NCI-H1092 treated with DMSO at 0.1 percent for 48 hours (cell line): ENCODE measurements around the gene IFNK.

Source experiments
- DNase-seq: peaks from one replicate; lab custom pipeline; 2025; lab: John Stamatoyannopoulos, UW

The IFNK gene

GRCh38 chr9:27538647-27539046 is 14.6 kb downstream of the IFNK start:
- no peak for DNase-seq

- DNase-seq = no peak
Measured at GRCh38 chr9:27539479-27540441, 15.7 kb downstream of the IFNK start.

DNA sequence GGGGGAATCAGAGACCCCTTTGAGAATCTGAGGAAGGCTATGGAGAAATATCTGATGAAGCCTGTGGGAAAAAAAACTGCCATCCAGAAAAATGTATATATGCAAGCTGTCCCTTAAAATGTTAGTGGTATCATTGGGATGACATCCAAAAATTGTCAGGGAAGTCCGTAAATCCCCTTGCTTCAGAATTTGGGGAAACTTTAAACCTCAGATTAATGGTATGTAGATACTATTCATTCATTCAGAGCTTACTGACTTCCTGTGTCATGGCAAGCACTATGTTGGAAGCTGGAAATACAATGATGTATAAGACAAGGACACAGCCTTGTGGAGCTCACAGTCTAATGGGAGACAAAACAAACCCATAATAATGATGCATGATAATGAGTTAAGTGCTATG is 16.4 kb downstream of the IFNK start:
- DNase-seq = no peak

DNA sequence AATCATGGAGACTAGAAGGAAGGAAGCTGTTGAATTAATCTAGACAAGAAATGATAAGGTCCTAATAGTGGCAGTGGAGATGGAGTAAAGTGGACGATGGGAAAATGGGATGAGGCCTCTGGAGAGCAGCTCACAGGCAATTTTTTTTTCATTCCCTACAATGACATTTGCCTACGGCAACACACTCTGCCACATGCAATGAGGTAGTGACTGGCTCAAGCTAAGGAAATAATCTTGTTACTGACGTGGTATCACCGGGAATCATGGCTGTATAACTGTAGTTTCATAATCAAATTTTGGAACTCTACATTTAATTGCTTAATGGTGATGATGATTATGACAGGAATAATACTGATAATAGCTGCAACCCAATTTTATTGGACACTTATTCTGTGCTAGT is 17.6 kb downstream of the IFNK start:
- DNase-seq = no peak

GRCh38 chr9:27542508-27542907 is 18.4 kb downstream of the IFNK start:
- no peak for DNase-seq

- DNase-seq = no peak
Measured at GRCh38 chr9:27545471-27545870, 21.4 kb downstream of the IFNK start.

DNA sequence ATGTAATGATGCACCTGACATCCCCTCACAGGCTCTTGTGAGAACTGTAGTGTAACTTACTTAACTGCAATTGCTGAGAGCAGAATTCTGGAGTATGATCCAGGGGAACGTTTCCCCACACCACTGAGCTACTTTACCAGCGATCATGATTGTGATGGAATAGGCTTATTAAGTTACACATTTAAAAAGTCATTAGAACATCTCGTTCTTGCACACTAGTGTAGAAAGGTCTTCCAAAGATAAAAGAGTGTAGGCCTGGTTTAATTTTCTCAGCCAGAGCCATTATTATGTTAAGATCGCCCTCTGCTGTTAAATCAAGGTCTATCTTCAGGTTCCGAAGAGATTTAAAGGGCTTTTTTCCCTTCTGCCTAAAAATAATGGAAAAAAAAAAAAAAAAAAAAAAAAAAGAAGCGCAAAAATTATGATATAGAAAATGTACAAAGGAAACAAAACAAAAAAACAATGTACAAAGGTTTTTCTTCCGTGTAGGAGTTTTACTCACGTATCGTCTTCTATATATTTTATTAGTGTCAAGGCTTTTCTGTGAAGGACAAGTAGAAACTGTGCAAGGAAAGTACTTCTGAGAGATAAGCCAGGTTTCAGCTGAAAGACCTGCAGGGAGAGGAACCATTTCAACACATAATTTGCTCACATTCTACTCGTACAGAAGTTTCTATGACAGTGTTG is 24.1 kb downstream of the IFNK start:
- peak; percentile 32 for DNase-seq

DNA sequence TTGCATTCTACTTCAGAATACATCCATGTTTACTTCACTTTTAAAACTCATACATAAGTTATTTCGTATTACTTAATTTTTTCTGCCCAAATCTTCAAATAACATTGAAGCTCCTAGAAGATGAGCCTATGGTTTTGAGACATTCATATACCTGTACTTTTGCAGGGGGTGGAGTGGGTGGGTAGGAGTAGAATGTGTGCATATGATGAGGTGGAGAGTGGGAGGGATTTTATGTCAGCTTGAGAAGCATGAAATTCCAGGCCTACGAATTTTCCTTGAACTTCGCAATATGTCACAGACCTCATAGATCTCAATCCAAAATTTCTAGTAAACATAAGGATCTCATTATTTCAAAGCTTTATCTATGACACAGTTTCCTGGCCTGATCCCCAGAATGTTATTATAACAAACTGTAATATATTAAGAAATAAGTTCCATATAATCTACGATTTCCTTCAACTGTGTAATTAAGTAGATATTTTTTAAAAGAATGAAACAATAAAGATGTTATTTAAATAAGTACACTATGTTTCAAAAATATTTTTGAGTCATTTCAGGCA is 25.2 kb downstream of the IFNK start:
- no peak for DNase-seq

DNA sequence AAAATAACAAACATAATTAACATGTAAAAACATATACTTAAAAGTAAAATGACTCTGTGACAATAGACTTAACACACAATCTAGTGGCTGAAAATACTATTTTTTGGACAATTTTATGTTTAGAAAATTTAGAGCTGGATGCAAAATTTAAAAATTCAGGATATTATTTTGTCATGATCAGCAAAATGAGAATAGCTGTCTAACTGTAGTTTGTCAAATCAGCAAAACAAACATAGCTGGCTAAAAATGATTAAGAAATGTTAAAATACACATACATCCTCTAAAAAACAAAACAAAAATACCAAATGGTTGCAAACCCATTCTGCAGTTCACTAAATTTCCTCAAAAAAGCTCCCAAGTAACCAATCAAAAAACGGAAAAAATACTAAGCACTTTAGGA is 30.6 kb downstream of the IFNK start:
- no peak for DNase-seq

GRCh38 chr9:27556470-27556869 is 32.4 kb downstream of the IFNK start:
- DNase-seq = no peak

DNA sequence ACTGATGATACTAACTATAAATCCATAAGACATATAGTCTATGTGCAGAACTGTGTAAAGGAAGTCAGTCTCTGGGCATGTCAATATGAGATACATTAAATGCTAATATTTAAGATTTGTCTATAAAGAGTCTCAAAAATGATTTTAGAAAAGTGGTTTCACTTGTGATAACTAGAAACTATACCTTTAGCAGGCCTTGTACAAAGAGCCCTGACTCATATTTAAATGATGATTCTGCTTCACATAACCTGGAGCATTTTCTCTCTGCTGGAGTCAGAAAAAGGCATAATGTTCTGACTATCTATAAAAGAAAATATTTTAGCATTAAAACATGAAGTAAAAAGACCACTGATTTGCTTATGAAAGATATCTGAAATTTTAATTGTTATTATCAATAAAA is 34.2 kb downstream of the IFNK start:
- DNase-seq = no peak

DNA sequence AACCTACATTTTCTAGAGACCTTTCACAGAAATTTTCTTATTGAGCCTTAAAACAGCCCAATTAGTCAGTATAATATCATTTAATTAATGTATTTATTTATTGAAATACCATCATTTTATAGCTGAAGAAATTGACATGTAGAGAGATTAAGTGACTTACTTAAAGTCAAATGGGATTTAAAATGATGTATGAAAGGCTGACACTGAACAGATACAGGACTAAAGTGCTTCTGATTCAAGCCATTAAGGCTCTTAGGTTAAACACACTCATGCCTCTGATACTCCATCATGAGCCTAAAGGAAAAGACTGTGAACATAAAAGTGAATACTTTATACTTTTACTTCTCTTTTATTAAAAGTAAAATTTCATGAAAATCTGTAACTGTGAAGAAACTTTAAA is 36.4 kb downstream of the IFNK start:
- no peak for DNase-seq

DNA sequence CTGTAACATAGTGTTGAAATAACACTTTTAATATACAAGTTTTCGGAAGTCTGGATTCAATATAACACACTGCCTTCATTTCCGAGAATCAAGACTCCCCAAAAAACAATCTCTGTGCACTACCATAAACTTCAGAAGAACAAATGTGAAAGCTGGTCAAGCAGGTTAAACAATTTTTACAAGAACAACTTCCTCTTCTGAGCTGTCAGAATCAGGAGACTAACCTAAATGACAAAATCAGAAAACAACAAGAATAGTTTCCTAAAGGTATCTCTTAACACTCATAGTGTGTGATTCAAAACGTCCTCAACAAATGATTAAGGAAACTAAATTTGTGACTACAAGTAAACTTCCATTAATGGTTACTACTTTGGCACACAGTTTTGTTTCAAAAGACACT is 37.6 kb downstream of the IFNK start:
- no peak for DNase-seq

GRCh38 chr9:27563738-27564430 is 39.8 kb downstream of the IFNK start:
- no peak for DNase-seq

DNA sequence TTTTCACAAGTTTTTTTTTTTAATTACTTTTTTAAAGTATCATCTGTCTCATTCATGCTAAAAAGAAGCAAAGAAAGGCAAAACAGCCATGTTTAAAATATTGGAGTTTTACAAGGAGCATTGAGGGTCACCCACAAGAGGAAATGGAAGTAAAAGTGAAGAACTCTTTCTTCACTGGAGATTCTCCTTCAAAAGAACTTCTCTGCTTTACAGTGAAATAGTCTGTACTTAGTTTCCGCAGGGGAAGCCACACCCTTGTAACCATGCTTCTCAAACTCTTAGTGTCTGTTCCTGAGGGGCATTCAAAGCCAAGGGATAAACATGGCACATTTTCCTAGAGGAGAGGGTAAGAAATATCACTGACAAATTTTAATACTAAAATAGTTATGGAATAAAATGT is 40.6 kb downstream of the IFNK start:
- no peak for DNase-seq

DNA sequence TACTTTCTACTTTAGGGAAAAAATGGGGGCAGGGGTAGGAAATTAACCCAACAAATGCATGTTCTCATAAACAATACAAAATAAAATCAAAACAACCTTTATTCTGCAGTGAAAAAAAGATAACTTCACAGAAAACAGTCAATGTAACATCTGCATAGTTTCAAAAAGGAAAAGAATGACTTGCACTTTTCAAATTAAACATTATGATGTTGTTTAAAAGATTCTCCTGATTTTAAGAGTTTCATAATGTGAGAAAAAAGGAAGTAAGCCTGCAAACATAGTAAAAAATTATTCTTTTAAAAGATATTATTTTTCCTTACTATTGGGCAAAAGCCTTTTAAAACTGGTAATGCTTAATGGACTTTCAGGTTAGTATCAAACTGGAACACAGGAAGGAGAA is 41.6 kb downstream of the IFNK start:
- no peak for DNase-seq

GRCh38 chr9:27566118-27566517 is 42.0 kb downstream of the IFNK start:
- DNase-seq = no peak

- no peak for DNase-seq
Measured at GRCh38 chr9:27569406-27569805, 45.3 kb downstream of the IFNK start.

- no peak for DNase-seq
Measured at GRCh38 chr9:27571011-27571410, 46.9 kb downstream of the IFNK start.

DNA sequence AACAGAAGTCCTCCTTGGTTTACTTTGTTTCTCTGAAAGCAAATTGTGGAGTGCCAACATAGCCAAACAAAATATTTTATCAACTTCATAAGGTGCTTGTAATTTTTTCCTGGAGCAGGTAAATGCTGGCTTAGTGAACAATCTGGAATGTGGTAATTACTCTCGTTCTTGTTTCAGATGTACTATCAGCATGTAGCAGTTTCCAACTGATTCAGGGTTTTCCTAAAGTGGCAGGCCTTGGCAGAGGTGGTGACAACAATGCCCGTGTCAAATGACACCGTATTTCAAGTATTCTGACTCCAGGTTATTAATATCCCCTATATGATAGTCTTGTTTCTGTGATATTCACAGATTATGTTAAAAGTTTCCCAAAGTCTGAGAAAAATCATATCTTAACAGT is 48.0 kb downstream of the IFNK start:
- no peak for DNase-seq

GRCh38 chr9:27572566-27572917 is 48.5 kb downstream of the IFNK start:
- DNase-seq = peak; percentile 74

DNA sequence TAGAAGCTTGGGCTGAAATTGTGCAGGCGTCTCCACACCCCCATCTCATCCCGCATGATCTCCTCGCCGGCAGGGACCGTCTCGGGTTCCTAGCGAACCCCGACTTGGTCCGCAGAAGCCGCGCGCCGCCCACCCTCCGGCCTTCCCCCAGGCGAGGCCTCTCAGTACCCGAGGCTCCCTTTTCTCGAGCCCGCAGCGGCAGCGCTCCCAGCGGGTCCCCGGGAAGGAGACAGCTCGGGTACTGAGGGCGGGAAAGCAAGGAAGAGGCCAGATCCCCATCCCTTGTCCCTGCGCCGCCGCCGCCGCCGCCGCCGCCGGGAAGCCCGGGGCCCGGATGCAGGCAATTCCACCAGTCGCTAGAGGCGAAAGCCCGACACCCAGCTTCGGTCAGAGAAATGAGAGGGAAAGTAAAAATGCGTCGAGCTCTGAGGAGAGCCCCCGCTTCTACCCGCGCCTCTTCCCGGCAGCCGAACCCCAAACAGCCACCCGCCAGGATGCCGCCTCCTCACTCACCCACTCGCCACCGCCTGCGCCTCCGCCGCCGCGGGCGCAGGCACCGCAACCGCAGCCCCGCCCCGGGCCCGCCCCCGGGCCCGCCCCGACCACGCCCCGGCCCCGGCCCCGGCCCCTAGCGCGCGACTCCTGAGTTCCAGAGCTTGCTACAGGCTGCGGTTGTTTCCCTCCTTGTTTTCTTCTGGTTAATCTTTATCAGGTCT is 49.0 kb downstream of the IFNK start, which contains the start of gene C9orf72:
TSS of gene C9orf72 (minus strand) at position 564 of the 716 bp plus-strand sequence. CDS start 6,361 bp downstream, outside the sequence.
- DNase-seq = peak; percentile 96
